Astrocyte (in vitro differentiated cells and primary cell): ENCODE data around the gene AMDHD1. TPM values are rescaled to one million over a fixed set of nuclear protein-coding genes. Genes with fewer than 3 reads are reported as not detected.

Experiments
- DNase-seq: peaks from one replicate; pipeline ENCODE4 v3.0.0-alpha.2; 2010; ENCODE audit warnings: low read depth
- FAIRE-seq: peaks from 2 replicates; lab custom pipeline; 2011; peaks lifted over from hg19 to GRCh38; lab: Jason Lieb, UNC
- H2AFZ ChIP-seq: 2 replicates; pipeline ENCODE4 v1.6.0; 2012; ENCODE audit warnings: low read depth, low read length, inconsistent platforms
- H3K27ac ChIP-seq: 2 replicates; pipeline ENCODE4 v1.5.1; 2011; ENCODE audit warnings: low read depth, low read length, inconsistent platforms
- H3K27me3 ChIP-seq: 2 replicates; pipeline ENCODE4 v1.6.0; 2011; ENCODE audit warnings: low read length, inconsistent platforms; ENCODE audit not compliant: insufficient read depth
- H3K36me3 ChIP-seq: 2 replicates; pipeline ENCODE4 v1.5.1; 2011; ENCODE audit warnings: low read length, inconsistent platforms; ENCODE audit not compliant: insufficient read depth
- H3K4me1 ChIP-seq: 2 replicates; pipeline ENCODE4 v1.5.1; 2011; ENCODE audit warnings: low read length, inconsistent platforms; ENCODE audit not compliant: insufficient read depth
- H3K4me2 ChIP-seq: 2 replicates; pipeline ENCODE4 v1.6.0; 2012; ENCODE audit warnings: low read length, inconsistent platforms
- H3K4me3 ChIP-seq: 2 replicates; pipeline ENCODE4 v1.5.1; 2011; ENCODE audit warnings: low read depth, mild to moderate bottlenecking, low read length, inconsistent platforms; ENCODE audit not compliant: insufficient read depth
- H3K79me2 ChIP-seq: 2 replicates; pipeline ENCODE4 v1.6.0; 2012; ENCODE audit warnings: mild to moderate bottlenecking, low read length, inconsistent platforms; ENCODE audit not compliant: insufficient read depth
- H3K9ac ChIP-seq: 2 replicates; pipeline ENCODE4 v1.6.0; 2012; ENCODE audit warnings: mild to moderate bottlenecking, low read length, inconsistent platforms
- H3K9me3 ChIP-seq: 2 replicates; pipeline ENCODE4 v1.5.1; 2012; ENCODE audit warnings: low read depth, mild to moderate bottlenecking, low read length, inconsistent platforms; ENCODE audit not compliant: insufficient read depth
- H4K20me1 ChIP-seq: 2 replicates; pipeline ENCODE4 v1.6.0; 2012; ENCODE audit warnings: low read length, inconsistent platforms; ENCODE audit not compliant: insufficient read depth
- H3K27ac Mint-ChIP-seq: one replicate; pipeline ENCODE4 v1.8.0; 2021; ENCODE audit warnings: mild to moderate bottlenecking, mixed read lengths; ENCODE audit not compliant: unreplicated experiment
- H3K27me3 Mint-ChIP-seq: one replicate; pipeline ENCODE4 v1.8.0; 2021; ENCODE audit warnings: low read depth, mixed read lengths; ENCODE audit not compliant: unreplicated experiment
- H3K36me3 Mint-ChIP-seq: one replicate; pipeline ENCODE4 v1.8.0; 2021; ENCODE audit warnings: low read depth, mixed read lengths; ENCODE audit not compliant: unreplicated experiment
- H3K4me1 Mint-ChIP-seq: one replicate; pipeline ENCODE4 v1.8.0; 2021; ENCODE audit warnings: low read depth, mixed read lengths; ENCODE audit not compliant: unreplicated experiment
- H3K4me3 Mint-ChIP-seq: one replicate; pipeline ENCODE4 v1.8.0; 2021; ENCODE audit warnings: mild to moderate bottlenecking, moderate library complexity, mixed read lengths; ENCODE audit not compliant: unreplicated experiment
- H3K9me3 Mint-ChIP-seq: one replicate; pipeline ENCODE4 v1.8.0; 2021; ENCODE audit warnings: mild to moderate bottlenecking, mixed read lengths; ENCODE audit not compliant: unreplicated experiment
- EZH2 ChIP-seq: IDR thresholded peaks from 2 replicates; pipeline ENCODE4 v1.6.1; 2012; ENCODE audit warnings: mild to moderate bottlenecking, low read length, inconsistent platforms; ENCODE audit not compliant: insufficient read depth
- total RNA-seq: library from RNA; stranded (reverse); gene quantifications from 2 replicates; pipeline ENCODE4 v1.2.1, GENCODE V29; 2021
- TF ChIP-seq, protein P1 (sequence below): IDR thresholded peaks from 2 replicates; pipeline ENCODE4 v1.5.1; 2011; ENCODE audit warnings: low read depth, mild to moderate bottlenecking, inconsistent platforms, low read length, moderate library complexity; ENCODE audit not compliant: insufficient read depth

Gene AMDHD1
- total RNA-seq, 1 donor from 2014 or later = 0.52 TPM

DNA sequence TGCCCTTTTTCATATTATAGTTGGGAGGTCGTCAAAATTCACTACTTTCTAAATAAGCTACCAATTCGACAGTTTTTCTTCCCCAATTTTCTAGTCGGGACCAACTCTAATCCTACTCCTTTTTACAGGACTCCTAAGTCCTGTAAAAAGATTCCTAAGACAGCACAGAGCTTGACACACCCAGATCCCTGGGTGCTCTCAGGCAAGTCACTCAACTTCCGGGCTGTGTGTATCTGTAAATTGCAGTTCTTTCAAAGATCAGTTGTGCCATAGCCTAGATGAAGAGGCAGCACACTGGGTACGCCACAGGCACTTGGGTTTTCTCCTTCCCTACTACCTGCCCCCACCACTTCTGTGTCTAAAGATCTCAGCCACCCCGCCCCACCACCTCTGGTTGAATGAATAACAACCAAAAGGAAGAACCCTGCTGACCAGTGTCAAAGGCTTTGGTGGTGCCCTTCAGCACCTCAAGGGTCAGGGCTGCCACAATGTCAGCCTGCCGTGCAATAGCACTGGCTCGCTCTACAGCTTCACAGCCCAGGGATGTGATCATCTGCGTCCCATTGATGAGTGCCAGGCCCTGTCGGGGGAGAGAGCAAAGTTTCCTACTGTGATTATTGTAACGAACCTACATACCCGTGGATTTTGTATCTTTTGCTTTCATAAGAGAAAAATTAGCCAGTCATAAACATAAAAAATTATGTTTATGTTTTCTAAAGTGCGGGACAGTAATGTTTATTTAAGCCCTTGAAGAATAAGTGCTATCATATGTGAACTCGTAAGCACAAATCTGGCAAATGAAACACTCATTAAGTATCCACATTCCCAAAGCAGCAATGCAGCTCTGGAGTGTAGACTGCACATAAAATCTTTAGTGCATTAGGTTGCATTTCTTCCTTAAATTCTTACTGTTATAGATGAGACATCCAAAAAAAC, 43.8 kb downstream of the AMDHD1 start:
- no peaks in the 10 kb centered on the region for H4K20me1 ChIP-seq
- no peak overlapping the region for H3K4me2 ChIP-seq
- H3K4me1 Mint-ChIP-seq = no peaks in the 10 kb centered on the region
- H3K4me3 ChIP-seq = no peak overlapping the region
- FAIRE-seq = no peak
- no peak overlapping the region for H2AFZ ChIP-seq
- H3K9me3 Mint-ChIP-seq = no peaks in the 10 kb centered on the region
- no peak for DNase-seq
- no peaks in the 10 kb centered on the region for H3K79me2 ChIP-seq
- no peak overlapping the region for H3K9ac ChIP-seq
- H3K36me3 ChIP-seq = no peaks in the 10 kb centered on the region
- H3K9me3 ChIP-seq = no peaks in the 10 kb centered on the region
- H3K27ac Mint-ChIP-seq = no peak overlapping the region
- no peak for TF ChIP-seq EZH2
- TF ChIP-seq, protein P1, sequence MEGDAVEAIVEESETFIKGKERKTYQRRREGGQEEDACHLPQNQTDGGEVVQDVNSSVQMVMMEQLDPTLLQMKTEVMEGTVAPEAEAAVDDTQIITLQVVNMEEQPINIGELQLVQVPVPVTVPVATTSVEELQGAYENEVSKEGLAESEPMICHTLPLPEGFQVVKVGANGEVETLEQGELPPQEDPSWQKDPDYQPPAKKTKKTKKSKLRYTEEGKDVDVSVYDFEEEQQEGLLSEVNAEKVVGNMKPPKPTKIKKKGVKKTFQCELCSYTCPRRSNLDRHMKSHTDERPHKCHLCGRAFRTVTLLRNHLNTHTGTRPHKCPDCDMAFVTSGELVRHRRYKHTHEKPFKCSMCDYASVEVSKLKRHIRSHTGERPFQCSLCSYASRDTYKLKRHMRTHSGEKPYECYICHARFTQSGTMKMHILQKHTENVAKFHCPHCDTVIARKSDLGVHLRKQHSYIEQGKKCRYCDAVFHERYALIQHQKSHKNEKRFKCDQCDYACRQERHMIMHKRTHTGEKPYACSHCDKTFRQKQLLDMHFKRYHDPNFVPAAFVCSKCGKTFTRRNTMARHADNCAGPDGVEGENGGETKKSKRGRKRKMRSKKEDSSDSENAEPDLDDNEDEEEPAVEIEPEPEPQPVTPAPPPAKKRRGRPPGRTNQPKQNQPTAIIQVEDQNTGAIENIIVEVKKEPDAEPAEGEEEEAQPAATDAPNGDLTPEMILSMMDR = no peak
- H3K4me3 Mint-ChIP-seq = no peak overlapping the region
- H3K27me3 Mint-ChIP-seq = peaks cover 13% of the 10 kb centered on the region
- H3K36me3 Mint-ChIP-seq = no peaks in the 10 kb centered on the region
- no peaks in the 10 kb centered on the region for H3K4me1 ChIP-seq
- H3K27me3 ChIP-seq = peaks cover 4% of the 10 kb centered on the region
- no peak overlapping the region for H3K27ac ChIP-seq

DNA sequence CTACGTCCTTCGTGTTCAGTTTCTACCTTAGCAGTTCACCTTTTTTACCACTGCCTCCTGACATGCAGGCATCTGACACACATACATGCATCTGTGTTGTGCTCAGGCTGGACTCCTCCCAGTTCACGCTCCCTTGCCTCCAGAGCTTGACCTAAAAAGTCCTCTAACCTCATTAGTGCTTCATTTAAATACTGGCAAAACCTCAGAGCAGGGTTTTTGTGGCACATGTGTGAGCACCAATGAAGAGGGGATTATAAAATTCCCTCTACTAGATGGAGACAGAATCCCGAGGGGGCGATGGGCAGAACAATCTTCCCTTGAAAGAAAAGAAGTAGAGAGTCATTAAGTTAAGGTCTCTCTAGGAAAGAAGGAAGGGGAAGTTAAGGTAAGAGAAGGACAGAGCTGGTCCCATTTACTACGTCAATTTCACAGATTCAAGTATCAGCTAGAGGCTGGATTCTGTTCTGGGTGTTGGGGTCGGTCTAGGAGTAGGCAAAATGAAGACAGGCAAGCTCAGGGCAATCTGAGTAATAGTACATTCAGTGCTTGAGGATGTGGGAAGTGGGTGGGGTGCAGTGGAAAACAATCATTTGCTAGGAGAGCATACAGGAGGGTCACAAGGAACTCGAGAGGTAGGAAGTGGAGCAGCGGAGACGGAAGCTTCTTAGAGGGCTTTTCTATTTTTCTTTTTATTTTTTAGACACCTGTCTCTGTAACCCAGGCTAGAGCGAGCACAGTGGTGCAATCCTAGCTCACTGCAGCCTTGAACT, 45.6 kb downstream of the AMDHD1 start:
- no peaks in the 10 kb centered on the region for H3K79me2 ChIP-seq
- no peak for FAIRE-seq

More for the DNA sequence above, 45.6 kb downstream of the AMDHD1 start:
- H3K4me1 Mint-ChIP-seq = no peaks in the 10 kb centered on the region
- H3K9ac ChIP-seq = no peak overlapping the region
- no peaks in the 10 kb centered on the region for H3K9me3 ChIP-seq
- H3K4me2 ChIP-seq = no peak overlapping the region
- peaks cover 16% of the 10 kb centered on the region for H3K27me3 Mint-ChIP-seq
- peaks cover 3% of the 10 kb centered on the region for H3K36me3 Mint-ChIP-seq
- no peaks in the 10 kb centered on the region for H3K36me3 ChIP-seq
- H3K4me1 ChIP-seq = no peaks in the 10 kb centered on the region
- no peak for TF ChIP-seq EZH2
- TF ChIP-seq, protein P1 = no peak
- H4K20me1 ChIP-seq = no peaks in the 10 kb centered on the region
- peaks cover 4% of the 10 kb centered on the region for H3K27me3 ChIP-seq
- H3K9me3 Mint-ChIP-seq = no peaks in the 10 kb centered on the region
- H3K27ac Mint-ChIP-seq = no peak overlapping the region
- no peak overlapping the region for H3K4me3 Mint-ChIP-seq
- no peak overlapping the region for H3K27ac ChIP-seq
- no peak for DNase-seq
- no peak overlapping the region for H2AFZ ChIP-seq
- H3K4me3 ChIP-seq = no peak overlapping the region
